ENCODE measurements around the gene RAB11FIP5. TPM values are rescaled to one million over a fixed set of nuclear protein-coding genes. Genes with fewer than 3 reads are reported as not detected.
"Not testable (repeated sequence)": the region's sequence is repeated elsewhere in the genome, so short reads cannot be mapped to it uniquely, and the experiment has no call there.

Gene RAB11FIP5
- total RNA-seq, 1 donor from 2014 or later: 3.5 TPM

GRCh38 chr2:73128841-73129535 is 16.2 kb upstream of the RAB11FIP5 start:
- TF ChIP-seq CTCF (IDR thresholded peaks at IDR 0.05): no peak
- Mint-ChIP-seq H3K27me3 (peaks cover 14% of the 10 kb centered on the region), H3K36me3 (ENCODE audit: low read depth) (no peaks in the 10 kb centered on the region), H3K27ac (no peak overlapping the region), H3K4me1 (no peaks in the 10 kb centered on the region), H3K9me3 (no peaks in the 10 kb centered on the region), H3K4me3 (no peak overlapping the region)
- intact Hi-C loops (cut with micrococcal nuclease): no loop called here
- ATAC-seq (ENCODE audit: low read depth): no peak
- CTCF ChIA-PET: no interaction called here
- POLR2A ChIA-PET: no interaction called here
- DNase-seq: no peak

DNA sequence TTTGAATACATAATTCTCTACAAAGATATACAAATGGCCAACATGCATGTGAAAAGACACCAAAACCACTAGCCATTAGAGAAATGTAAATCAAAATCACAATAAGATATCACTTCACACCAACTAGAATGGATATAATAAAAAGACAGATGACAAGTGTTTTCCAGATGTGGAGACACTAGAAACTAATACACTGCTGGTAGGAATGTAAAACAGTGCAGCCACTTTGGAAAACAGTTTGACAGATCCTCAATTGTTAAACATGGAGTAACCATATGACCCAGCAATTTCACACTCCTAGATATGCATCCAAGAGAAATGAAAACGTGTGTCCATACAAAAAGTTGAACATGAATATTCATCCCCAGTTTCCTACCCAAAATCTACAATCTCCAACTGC is 9.8 kb upstream of the RAB11FIP5 start:
- ATAC-seq (ENCODE audit: low read depth) (no peak), DNase-seq (no peak)
- no peak for TF ChIP-seq CTCF (IDR thresholded peaks at IDR 0.05)
- Mint-ChIP-seq H3K27me3 (peaks cover 19% of the 10 kb centered on the region), H3K27ac (no peak overlapping the region), H3K4me3 (no peak overlapping the region), H3K4me1 (no peaks in the 10 kb centered on the region), H3K9me3 (peaks cover 2% of the 10 kb centered on the region), H3K36me3 (ENCODE audit: low read depth) (no peaks in the 10 kb centered on the region)
- CTCF ChIA-PET: no interaction called here
- intact Hi-C loops (cut with micrococcal nuclease): no loop called here
- POLR2A ChIA-PET: no interaction called here

DNA sequence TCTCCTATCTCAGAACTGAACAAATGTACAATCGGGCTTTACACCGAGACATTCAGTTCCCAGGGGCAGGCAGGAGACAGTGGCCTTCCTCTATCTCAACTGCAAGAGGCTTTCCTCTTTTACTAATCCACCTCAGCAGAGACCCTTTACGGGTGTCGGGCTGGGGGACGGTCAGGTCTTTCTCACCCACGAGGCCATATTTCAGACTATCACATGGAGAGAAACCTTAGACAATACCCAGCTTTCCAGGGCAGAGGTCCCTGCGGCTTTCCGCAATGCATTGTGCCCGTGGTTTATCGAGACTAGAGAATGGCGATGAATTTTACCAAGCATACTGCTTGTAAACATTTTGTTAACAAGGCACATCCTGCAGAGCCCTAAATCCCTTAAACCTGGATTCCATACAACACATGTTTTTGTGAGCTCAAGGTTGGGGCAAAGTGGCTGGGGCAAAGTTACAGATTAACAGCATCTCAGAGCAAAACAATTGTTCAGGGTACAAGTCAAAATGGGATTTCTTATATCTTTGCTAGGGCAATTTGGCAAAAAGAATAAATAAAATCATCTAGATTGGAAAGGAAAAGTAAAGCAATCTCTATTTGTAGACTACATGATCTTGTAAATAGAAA is 7.0 kb upstream of the RAB11FIP5 start:
- CTCF ChIA-PET; H3K36me3 Mint-ChIP-seq (ENCODE audit: low read depth); POLR2A ChIA-PET; DNase-seq; H3K4me3 Mint-ChIP-seq; intact Hi-C loops (cut with micrococcal nuclease); ATAC-seq (ENCODE audit: low read depth); H3K9me3 Mint-ChIP-seq; H3K27ac Mint-ChIP-seq; H3K4me1 Mint-ChIP-seq: not testable (repeated sequence)
- H3K27me3 Mint-ChIP-seq: peaks cover 19% of the 10 kb centered on the region

GRCh38 chr2:73117441-73117840 is 4.7 kb upstream of the RAB11FIP5 start:
- ChIA-PET POLR2A (no interaction called here), CTCF (no interaction called here)
- Mint-ChIP-seq H3K4me3 (no peak overlapping the region), H3K27me3 (peaks cover 6% of the 10 kb centered on the region), H3K36me3 (ENCODE audit: low read depth) (no peaks in the 10 kb centered on the region), H3K9me3 (no peaks in the 10 kb centered on the region), H3K27ac (no peak overlapping the region), H3K4me1 (no peaks in the 10 kb centered on the region)
- DNase-seq (no peak), ATAC-seq (ENCODE audit: low read depth) (no peak)
- no peak for TF ChIP-seq CTCF (IDR thresholded peaks at IDR 0.05)
- intact Hi-C loops (cut with micrococcal nuclease): no loop called here

DNA sequence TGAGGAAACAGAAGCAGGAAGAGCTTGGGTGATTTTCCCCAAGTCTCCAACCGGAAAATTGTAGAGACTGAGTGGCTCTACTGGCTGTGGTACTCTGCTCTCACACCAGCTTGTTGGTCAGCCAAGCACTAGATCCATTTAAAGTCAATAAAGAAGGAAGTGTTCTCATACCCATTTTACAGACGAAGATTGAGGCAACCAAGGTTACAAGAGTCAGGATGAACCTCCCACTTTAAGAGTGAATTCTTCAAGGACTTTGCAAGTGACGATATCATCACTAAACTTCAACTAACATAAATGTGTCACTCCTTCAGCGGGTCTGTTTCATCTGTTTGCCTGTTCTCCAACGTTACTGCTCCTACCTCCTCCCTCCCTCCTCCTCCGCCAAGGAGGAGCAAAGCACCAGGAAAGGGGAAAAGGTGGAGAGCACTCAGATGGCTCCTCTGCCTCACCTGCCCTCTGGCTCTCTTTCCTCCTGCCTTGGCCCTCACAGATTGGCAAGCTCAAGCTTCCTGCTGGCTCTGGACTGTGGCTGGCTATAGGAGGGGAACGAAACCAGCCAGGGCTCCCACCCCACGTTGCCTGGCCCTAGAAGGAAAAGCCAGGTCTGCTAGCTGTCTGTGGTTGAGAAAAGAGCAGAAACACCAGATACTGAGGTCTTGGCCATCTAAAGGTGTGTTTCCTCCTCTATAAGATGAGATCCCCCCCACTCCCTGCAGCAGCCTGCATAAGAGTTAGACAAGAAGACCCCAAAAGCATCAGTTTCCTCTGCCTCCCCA is 3.6 kb upstream of the RAB11FIP5 start:
- Mint-ChIP-seq H3K9me3 (no peaks in the 10 kb centered on the region), H3K4me1 (peaks cover 6% of the 10 kb centered on the region), H3K27ac (no peak overlapping the region), H3K36me3 (ENCODE audit: low read depth) (no peaks in the 10 kb centered on the region), H3K27me3 (peaks cover 6% of the 10 kb centered on the region), H3K4me3 (no peak overlapping the region)
- ChIA-PET CTCF (no interaction called here), POLR2A (no interaction called here)
- no peak for TF ChIP-seq CTCF (IDR thresholded peaks at IDR 0.05)
- intact Hi-C loops (cut with micrococcal nuclease): no loop called here
- DNase-seq: no peak
- ATAC-seq (ENCODE audit: low read depth): no peak
